HS-5 (cell line): ENCODE results near the gene ANKMY1.
"Not testable (repeated sequence)": the region's sequence is repeated elsewhere in the genome, so short reads cannot be mapped to it uniquely, and the experiment has no call there.

Experiments used
- DNase-seq: peaks from one replicate; pipeline ENCODE4 v3.0.0-alpha.2; 2012; ENCODE audit warnings: low read depth

The ANKMY1 gene

GRCh38 chr2:240503375-240503774 lies 54.4 kb downstream of the ANKMY1 start:
- no peak for DNase-seq

DNA sequence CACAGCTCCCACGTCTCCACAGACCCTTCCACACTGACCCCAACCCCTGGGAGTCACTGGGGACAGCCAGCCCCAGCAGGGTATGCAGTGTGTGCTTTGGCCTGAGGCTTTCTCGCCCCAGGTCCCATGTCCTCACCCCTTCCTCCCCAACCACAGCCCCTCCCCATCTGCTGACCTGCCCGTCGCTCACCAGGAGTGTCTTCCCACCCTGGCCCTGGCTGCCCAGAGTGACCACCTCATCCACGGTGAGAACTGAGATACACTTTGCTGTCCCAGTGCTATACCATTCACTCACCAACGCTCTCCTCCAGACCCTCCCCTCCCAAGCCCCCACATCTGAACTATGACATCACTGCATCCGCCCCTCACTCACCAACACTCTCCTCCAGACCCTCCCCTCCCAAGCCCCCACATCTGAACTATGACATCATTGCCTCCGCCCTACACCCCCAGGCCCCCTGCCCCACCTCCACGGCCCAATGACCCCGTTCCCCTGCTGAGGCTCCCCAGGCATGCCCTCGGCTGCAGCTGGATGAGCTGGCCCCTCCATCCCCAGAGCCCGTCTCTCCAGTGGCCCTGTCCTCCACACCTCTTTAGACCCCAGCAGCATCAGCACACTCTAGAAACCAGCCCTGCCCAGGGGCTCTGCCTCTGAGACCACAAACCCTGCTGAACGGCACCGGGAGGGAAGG lies 55.2 kb downstream of the ANKMY1 start:
- DNase-seq, result no peak

GRCh38 chr2:240502059-240502429 lies 55.7 kb downstream of the ANKMY1 start:
- DNase-seq, result no peak

- no peak for DNase-seq
Observed at GRCh38 chr2:240501531-240501991, 56.2 kb downstream of the ANKMY1 start.

GRCh38 chr2:240500561-240501423 lies 57.0 kb downstream of the ANKMY1 start:
- no peak for DNase-seq

GRCh38 chr2:240499309-240500301 lies 58.2 kb downstream of the ANKMY1 start:
- DNase-seq, result no peak

DNA sequence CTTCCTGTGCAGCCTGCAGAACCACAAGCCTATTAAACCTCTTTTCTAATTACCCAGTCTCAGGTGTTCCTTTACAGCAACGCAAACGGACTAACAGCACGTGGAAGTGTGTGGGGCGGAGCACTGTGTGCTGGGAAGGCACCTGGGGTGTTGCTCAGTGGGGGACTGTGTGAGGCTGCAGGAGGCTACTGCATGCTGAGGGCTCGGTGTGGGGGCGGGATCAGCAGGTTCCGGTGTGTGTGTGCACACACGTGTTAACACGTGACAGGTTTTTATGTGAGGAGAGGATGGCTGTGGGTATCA lies 58.9 kb downstream of the ANKMY1 start:
- no peak for DNase-seq

DNA sequence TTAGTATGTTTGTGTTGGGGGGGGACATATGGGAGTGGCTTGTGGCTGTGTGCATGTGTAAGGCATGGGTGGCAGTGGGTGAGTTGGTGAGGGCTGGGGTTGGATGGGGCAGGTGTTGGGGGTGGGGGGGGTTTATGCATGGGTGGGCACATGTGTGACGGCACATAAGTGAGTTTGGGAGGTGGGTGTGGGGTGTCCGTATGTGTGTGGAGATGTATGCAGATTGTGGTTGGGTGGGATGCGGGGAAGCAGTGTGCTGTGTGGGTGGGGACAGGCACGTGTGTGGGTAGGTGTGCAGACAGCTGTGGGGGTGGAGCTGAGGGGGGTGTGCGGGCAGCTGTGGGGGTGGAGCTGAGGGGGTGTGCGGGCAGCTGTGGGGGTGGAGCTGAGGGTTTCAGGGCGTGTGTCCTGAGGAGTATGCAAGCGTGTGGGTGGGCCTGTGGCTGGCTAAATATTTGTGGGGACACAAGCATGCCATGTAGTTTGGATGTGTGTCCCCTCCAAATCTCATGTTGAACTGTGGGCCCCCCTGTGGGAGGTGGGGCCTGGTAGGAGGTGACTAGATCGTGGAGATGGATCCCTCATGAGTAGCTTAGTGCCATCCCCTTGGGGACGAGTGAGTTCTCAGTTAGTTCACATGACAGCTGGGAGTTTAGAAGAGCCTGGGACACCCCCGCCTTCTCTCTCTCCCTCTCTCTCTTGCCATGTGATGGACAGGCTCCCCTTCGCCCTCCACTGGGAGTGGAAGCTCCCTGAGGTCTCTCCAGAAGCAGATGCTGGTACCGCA lies 59.4 kb downstream of the ANKMY1 start:
- no peak for DNase-seq

- not testable (repeated sequence) for DNase-seq
Observed at GRCh38 chr2:240497082-240497481, 60.7 kb downstream of the ANKMY1 start.

- DNase-seq, result not testable (repeated sequence)
Observed at GRCh38 chr2:240494942-240495341, 62.8 kb downstream of the ANKMY1 start.

GRCh38 chr2:240494194-240494793 lies 63.5 kb downstream of the ANKMY1 start:
- no peak for DNase-seq

- no peak for DNase-seq
Observed at GRCh38 chr2:240491483-240491882, 66.3 kb downstream of the ANKMY1 start.

GRCh38 chr2:240482141-240482540 lies 75.6 kb downstream of the ANKMY1 start:
- DNase-seq, result no peak

- DNase-seq, result no peak
Observed at GRCh38 chr2:240481720-240482119, 76.1 kb downstream of the ANKMY1 start.

- no peak for DNase-seq
Observed at GRCh38 chr2:240480834-240481623, 76.8 kb downstream of the ANKMY1 start.

- no peak for DNase-seq
Observed at GRCh38 chr2:240479111-240479501, 78.7 kb downstream of the ANKMY1 start.

DNA sequence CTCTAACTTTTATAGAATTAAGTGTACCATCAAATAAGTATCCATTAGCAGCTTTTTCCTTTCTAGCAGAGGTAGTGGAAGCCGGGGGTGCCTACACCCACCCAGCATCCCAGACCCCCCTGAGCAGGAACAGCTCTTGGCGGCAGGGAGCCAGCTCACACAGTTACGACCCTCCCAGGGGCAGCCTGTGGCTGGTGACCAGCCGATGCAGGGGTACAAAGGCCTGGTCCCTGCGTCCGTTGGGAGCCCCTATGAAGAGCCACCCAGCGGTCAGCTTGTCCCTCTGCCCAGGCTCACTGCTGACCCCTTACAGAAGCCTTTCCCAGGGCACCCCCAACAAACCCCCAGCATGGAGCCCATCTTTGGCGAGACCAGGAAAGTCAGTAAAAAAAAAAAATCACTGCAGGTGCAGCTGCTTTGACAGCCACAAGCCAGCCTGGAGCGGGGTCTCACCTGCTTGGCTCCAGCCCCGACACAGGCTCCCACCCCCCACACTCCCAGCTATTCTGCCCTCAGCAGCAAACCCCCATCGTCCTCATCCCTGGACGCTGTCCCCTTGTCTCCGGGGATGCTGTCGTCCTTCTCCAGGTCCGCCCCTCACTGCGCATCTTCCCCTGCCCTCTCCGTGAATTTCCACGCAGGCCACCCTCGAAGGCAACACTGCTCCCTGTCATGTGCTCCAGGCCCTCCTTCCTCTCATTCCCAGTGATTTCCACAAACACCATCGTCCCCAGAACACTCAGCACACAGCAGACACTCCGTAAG lies 79.3 kb downstream of the ANKMY1 start:
- no peak for DNase-seq

GRCh38 chr2:240477916-240478315 lies 79.9 kb downstream of the ANKMY1 start:
- no peak for DNase-seq

GRCh38 chr2:240473211-240473610 lies 84.6 kb downstream of the ANKMY1 start:
- DNase-seq, result no peak
